LNCaP clone FGC (cell line): ENCODE measurements around the gene IMPG2.

Experiments used
- DNase-seq: peaks from one replicate; pipeline ENCODE4 v3.0.0-alpha.2; 2011; ENCODE audit warnings: low read depth
- H3K4me3 ChIP-seq: 2 replicates; pipeline ENCODE4 v1.5.1; 2011; ENCODE audit warnings: mild to moderate bottlenecking, low read depth, low read length, control low read depth
- CTCF ChIP-seq: IDR thresholded peaks from 2 replicates; pipeline ENCODE4 v1.5.1; 2012; ENCODE audit warnings: mild to moderate bottlenecking; ENCODE audit not compliant: control insufficient read depth, insufficient read depth; ENCODE audit errors: extremely low read depth

Gene IMPG2

GRCh38 chr3:101193957-101194356 is 126.4 kb downstream of the IMPG2 start:
- DNase-seq: no peak
- no peak overlapping the region for H3K4me3 ChIP-seq
- no peak for TF ChIP-seq CTCF

- no peak for TF ChIP-seq CTCF
- DNase-seq: no peak
- H3K4me3 ChIP-seq: no peak overlapping the region
Measured at GRCh38 chr3:101189796-101190195, 130.6 kb downstream of the IMPG2 start.

GRCh38 chr3:101189176-101189575 is 131.2 kb downstream of the IMPG2 start:
- no peak for TF ChIP-seq CTCF
- no peak overlapping the region for H3K4me3 ChIP-seq
- no peak for DNase-seq

GRCh38 chr3:101185341-101185740 is 135.0 kb downstream of the IMPG2 start:
- no peak for TF ChIP-seq CTCF
- H3K4me3 ChIP-seq: no peak overlapping the region
- DNase-seq: no peak

GRCh38 chr3:101184111-101184510 is 136.3 kb downstream of the IMPG2 start:
- no peak for TF ChIP-seq CTCF
- no peak for DNase-seq

GRCh38 chr3:101183151-101183550 is 137.2 kb downstream of the IMPG2 start:
- TF ChIP-seq CTCF: no peak
- no peak overlapping the region for H3K4me3 ChIP-seq
- DNase-seq: no peak

More at GRCh38 chr3:101184111-101184510, 136.3 kb downstream of the IMPG2 start:
- no peak overlapping the region for H3K4me3 ChIP-seq

GRCh38 chr3:101182734-101183133 is 137.6 kb downstream of the IMPG2 start:
- no peak overlapping the region for H3K4me3 ChIP-seq
- DNase-seq: no peak
- TF ChIP-seq CTCF: no peak
